DND-41 (cell line): ENCODE measurements around the gene TSNAXIP1.

Experiments
- ATAC-seq: fragments of 200-7000 bp; cut with Tn5 transposase; 3 replicates; pipeline ENCODE4 v1.9.1; 2021; ENCODE audit warnings: low read depth; ENCODE audit not compliant: insufficient read depth
- DNase-seq: peaks from one replicate; pipeline ENCODE4 v3.0.0-alpha.2; 2020
- H2AFZ ChIP-seq: 2 replicates; pipeline ENCODE4 v1.6.0; 2012; ENCODE audit warnings: low read depth, low read length
- H3K27ac ChIP-seq: 2 replicates; pipeline ENCODE4 v1.5.1; 2012; ENCODE audit warnings: low read length, inconsistent platforms
- H3K27me3 ChIP-seq: fragments of 200-600 bp; sonication (generic); 2 replicates; pipeline ENCODE4 v1.6.0; 2012; ENCODE audit warnings: low read length, mild to moderate bottlenecking, inconsistent platforms; ENCODE audit not compliant: insufficient read depth, poor library complexity
- H3K36me3 ChIP-seq: 2 replicates; pipeline ENCODE4 v1.5.1; 2012; ENCODE audit warnings: low read length, inconsistent platforms; ENCODE audit not compliant: insufficient read depth
- H3K4me1 ChIP-seq: 2 replicates; pipeline ENCODE4 v1.5.1; 2012; ENCODE audit warnings: mild to moderate bottlenecking, low read length; ENCODE audit not compliant: insufficient read depth
- H3K4me2 ChIP-seq: 2 replicates; pipeline ENCODE4 v1.6.0; 2012; ENCODE audit warnings: mild to moderate bottlenecking, moderate library complexity, low read length, inconsistent platforms; ENCODE audit not compliant: insufficient read depth
- H3K4me3 ChIP-seq, 2 experiments: fragments of 200-600 bp in 1 of 2; shearing (Covaris generic) in 1 of 2; 2 replicates each; pipeline ENCODE4 v1.5.1; 2012 to 2016; ENCODE audit warnings: inconsistent platforms in 2 of 2, low read length in 2 of 2, mild to moderate bottlenecking in 2 of 2, low read depth in 1 of 2, moderate library complexity in 1 of 2
- H3K79me2 ChIP-seq: 2 replicates; pipeline ENCODE4 v1.6.0; 2012; ENCODE audit warnings: low read length, inconsistent platforms; ENCODE audit not compliant: insufficient read depth
- H3K9ac ChIP-seq: 2 replicates; pipeline ENCODE4 v1.6.0; 2012; ENCODE audit warnings: low read depth, mild to moderate bottlenecking, inconsistent platforms, low read length, moderate library complexity
- H3K9me3 ChIP-seq: 2 replicates; pipeline ENCODE4 v1.5.1; 2012; ENCODE audit warnings: low read length, moderate library complexity, mild to moderate bottlenecking, inconsistent platforms; ENCODE audit not compliant: insufficient read depth, severe bottlenecking
- H4K20me1 ChIP-seq: 2 replicates; pipeline ENCODE4 v1.6.0; 2012; ENCODE audit warnings: low read length; ENCODE audit not compliant: insufficient read depth
- EZH2 ChIP-seq: IDR thresholded peaks from 3 replicates; pipeline ENCODE4 v1.6.1; 2012; ENCODE audit warnings: borderline replicate concordance, low read depth, mild to moderate bottlenecking, moderate library complexity, low read length, inconsistent platforms; ENCODE audit not compliant: severe bottlenecking
- TF ChIP-seq, protein P1 (sequence below): IDR thresholded peaks from 2 replicates; pipeline ENCODE4 v1.5.1; 2012; ENCODE audit warnings: borderline replicate concordance, low read length, moderate library complexity, mild to moderate bottlenecking; ENCODE audit not compliant: poor library complexity, severe bottlenecking; ENCODE audit errors: extremely low read depth

The TSNAXIP1 gene

DNA sequence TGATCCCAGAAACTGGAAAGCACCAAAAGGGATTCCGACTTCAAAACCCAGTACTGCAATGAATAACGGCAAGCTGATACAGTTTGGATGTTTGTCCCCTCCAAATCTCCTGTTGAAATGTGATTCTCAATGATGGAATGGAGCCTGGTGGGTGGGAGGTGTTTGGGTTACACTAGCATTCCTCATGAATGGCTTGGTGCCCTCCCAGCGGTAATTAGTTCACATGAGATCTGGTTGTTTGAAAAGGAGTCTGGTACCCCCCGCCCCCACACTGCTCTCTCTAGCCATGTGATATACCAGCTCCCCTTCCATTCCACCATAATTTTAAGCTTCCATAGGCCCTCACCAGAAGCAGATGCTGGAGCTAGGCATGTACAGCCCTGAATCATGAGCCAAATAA is 40.4 kb upstream of the TSNAXIP1 start:
- H3K4me1 ChIP-seq, result no peaks in the 10 kb centered on the region
- TF ChIP-seq, protein P1, sequence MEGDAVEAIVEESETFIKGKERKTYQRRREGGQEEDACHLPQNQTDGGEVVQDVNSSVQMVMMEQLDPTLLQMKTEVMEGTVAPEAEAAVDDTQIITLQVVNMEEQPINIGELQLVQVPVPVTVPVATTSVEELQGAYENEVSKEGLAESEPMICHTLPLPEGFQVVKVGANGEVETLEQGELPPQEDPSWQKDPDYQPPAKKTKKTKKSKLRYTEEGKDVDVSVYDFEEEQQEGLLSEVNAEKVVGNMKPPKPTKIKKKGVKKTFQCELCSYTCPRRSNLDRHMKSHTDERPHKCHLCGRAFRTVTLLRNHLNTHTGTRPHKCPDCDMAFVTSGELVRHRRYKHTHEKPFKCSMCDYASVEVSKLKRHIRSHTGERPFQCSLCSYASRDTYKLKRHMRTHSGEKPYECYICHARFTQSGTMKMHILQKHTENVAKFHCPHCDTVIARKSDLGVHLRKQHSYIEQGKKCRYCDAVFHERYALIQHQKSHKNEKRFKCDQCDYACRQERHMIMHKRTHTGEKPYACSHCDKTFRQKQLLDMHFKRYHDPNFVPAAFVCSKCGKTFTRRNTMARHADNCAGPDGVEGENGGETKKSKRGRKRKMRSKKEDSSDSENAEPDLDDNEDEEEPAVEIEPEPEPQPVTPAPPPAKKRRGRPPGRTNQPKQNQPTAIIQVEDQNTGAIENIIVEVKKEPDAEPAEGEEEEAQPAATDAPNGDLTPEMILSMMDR, result no peak
- TF ChIP-seq EZH2, result no peak
- H2AFZ ChIP-seq, result no peak overlapping the region
- H4K20me1 ChIP-seq, result peaks cover 7% of the 10 kb centered on the region; the same call in 1 of the 2 replicates
- DNase-seq, result no peak
- no peaks in the 10 kb centered on the region for H3K27me3 ChIP-seq
- no peak overlapping the region for H3K27ac ChIP-seq
- no peak overlapping the region for H3K4me3 ChIP-seq
- no peaks in the 10 kb centered on the region for H3K9me3 ChIP-seq
- no peak overlapping the region for H3K4me2 ChIP-seq
- peaks cover 23% of the 10 kb centered on the region for H3K36me3 ChIP-seq
- no peak for ATAC-seq
- no peak overlapping the region for H3K9ac ChIP-seq
- H3K79me2 ChIP-seq, result peaks cover 3% of the 10 kb centered on the region; the same call in 1 of the 2 replicates

DNA sequence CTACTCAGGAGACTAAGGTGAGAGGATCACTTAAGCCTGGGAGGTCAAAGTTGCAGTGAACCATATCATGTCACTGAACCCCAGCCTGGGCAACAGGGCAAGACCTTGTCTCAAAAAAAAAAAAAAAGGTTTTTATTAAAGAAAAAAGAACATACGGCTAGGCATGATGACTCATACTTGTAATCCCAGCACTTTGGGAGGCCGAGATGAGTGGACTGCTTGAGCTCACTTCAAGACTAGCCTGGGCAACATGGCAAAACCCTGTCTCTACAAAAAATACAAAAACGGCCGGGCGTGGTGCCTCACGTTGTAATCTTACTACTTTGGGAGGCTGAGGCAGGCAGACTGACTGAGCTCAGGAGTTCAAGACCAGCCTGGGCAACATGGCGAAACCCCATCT is 38.7 kb upstream of the TSNAXIP1 start:
- Histone ChIP-seq H3K4me3 (no peak overlapping the region), H3K36me3 (peaks cover 22% of the 10 kb centered on the region), H3K4me2 (no peak overlapping the region), H2AFZ (no peak overlapping the region), H3K27ac (no peak overlapping the region), H4K20me1 (no peaks in the 10 kb centered on the region), H3K27me3 (no peaks in the 10 kb centered on the region), H3K9me3 (no peaks in the 10 kb centered on the region), H3K4me1 (no peaks in the 10 kb centered on the region), H3K79me2 (peaks cover 10% of the 10 kb centered on the region; the same call in 1 of the 2 replicates), H3K9ac (no peak overlapping the region)
- DNase-seq (no peak), ATAC-seq (no peak)
- TF ChIP-seq EZH2, result no peak
- TF ChIP-seq, protein P1, result no peak

- no peak overlapping the region for H3K4me2 ChIP-seq
- peaks cover 29% of the 10 kb centered on the region for H3K79me2 ChIP-seq
- H2AFZ ChIP-seq, result no peak overlapping the region
- H3K27ac ChIP-seq, result no peak overlapping the region
- H3K9ac ChIP-seq, result no peak overlapping the region
- no peak for ATAC-seq
- H3K27me3 ChIP-seq, result no peaks in the 10 kb centered on the region
- H3K36me3 ChIP-seq, result peaks cover 21% of the 10 kb centered on the region
- H3K4me3 ChIP-seq, result no peak overlapping the region
- H4K20me1 ChIP-seq, result peaks cover 4% of the 10 kb centered on the region
- no peaks in the 10 kb centered on the region for H3K4me1 ChIP-seq
- DNase-seq, result no peak
- no peak for TF ChIP-seq EZH2
- TF ChIP-seq, protein P1, result no peak
- no peaks in the 10 kb centered on the region for H3K9me3 ChIP-seq
These were observed 36.2 kb upstream of the TSNAXIP1 start for GRCh38 chr16:67770346-67770991.

- Histone ChIP-seq H4K20me1 (peaks cover 4% of the 10 kb centered on the region), H3K9me3 (no peaks in the 10 kb centered on the region), H3K4me3 (no peak overlapping the region), H3K27ac (no peak overlapping the region), H2AFZ (no peak overlapping the region), H3K27me3 (no peaks in the 10 kb centered on the region), H3K4me2 (no peak overlapping the region), H3K4me1 (no peaks in the 10 kb centered on the region), H3K36me3 (peaks cover 16% of the 10 kb centered on the region), H3K9ac (no peak overlapping the region), H3K79me2 (peaks cover 35% of the 10 kb centered on the region)
- ATAC-seq, result no peak
- TF ChIP-seq EZH2, result no peak
- TF ChIP-seq, protein P1, result no peak
- no peak for DNase-seq
These were observed 33.6 kb upstream of the TSNAXIP1 start for GRCh38 chr16:67773099-67773498.
